ENCODE data around the gene SUSD3. TPM values are rescaled to one million over a fixed set of nuclear protein-coding genes. Genes with fewer than 3 reads are reported as not detected.
A peak's percentile ranks its signal among the peaks of the same experiment; 100 is the strongest.

Gene SUSD3
- polyA plus RNA-seq, 4 donors, result 3.7 to 10.1 (median 3.8) TPM; not detected in 1

DNA sequence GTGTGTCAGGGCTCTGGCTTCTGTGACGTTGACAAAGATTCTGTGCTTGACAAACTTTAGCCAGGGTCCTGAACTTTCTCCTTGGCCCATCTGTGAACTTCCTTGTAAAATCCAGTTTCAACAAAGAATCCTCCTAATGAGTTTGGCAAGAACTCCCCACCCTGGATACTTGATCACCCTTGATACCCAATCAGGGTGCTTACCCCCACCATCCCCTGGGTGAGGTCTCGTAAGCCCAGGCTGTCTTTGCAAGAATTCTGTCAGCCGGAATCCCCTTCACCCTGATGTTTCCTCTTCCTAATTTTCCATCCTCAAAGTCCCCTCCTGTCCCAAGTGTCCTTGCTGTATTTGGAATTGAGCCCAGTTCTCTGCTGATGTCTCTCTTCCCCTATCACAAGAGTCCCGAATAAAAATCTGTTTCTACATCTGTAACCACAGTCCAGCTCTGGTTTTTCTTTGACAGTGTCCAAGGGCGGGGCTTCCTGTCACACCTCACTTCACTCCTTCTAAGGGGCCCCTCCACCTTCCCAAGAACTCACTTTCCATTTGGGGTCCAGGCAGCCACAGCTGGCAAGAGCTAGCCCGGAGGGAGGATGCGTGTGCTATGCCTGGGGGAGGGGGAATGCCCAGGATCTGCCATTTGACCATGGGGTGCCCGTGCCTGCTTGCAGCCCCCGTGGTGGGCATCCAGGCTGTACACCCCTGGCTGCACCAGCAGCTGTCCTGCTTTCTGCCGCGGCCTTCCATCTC is 34.8 kb downstream of the SUSD3 start:
- peaks cover 0 to 6% of the 10 kb centered on the region in 2 donors for H3K9me3 ChIP-seq (ENCODE audit: control insufficient read depth in 2 of 2, insufficient read depth in 1 of 2, low read depth in 1 of 2, low read length in 1 of 2)
- DNase-seq (peak in 1 of 2 donors; percentile 56), FAIRE-seq (no peak)
- H3K4me3 ChIP-seq (ENCODE audit: low read depth in 1 of 3, low read length in 3 of 3), result no peak overlapping the region
- no peaks in the 10 kb centered on the region for H3K27me3 ChIP-seq (ENCODE audit: control insufficient read depth in 3 of 3, insufficient read depth in 3 of 3, low read length in 3 of 3)
- 36 to 55% (median 47%) methylated on average over 11 of the region's 11 CpGs for WGBS, 3 donors
- peaks cover 0 to 9% (median 0%) of the 10 kb centered on the region in 3 donors for H3K36me3 ChIP-seq (ENCODE audit: control insufficient read depth in 3 of 3, insufficient read depth in 2 of 3, low read depth in 1 of 3, low read length in 3 of 3)
- H3K27ac ChIP-seq (ENCODE audit: low read depth in 1 of 3, low read length in 2 of 3), result peak overlapping the region in 2 of 3 donors; percentile 39 to 98
- H3K4me1 ChIP-seq (ENCODE audit: control insufficient read depth in 3 of 3, insufficient read depth in 2 of 3, low read depth in 1 of 3, low read length in 2 of 3), result peaks cover 8 to 42% (median 13%) of the 10 kb centered on the region in 3 donors

DNA sequence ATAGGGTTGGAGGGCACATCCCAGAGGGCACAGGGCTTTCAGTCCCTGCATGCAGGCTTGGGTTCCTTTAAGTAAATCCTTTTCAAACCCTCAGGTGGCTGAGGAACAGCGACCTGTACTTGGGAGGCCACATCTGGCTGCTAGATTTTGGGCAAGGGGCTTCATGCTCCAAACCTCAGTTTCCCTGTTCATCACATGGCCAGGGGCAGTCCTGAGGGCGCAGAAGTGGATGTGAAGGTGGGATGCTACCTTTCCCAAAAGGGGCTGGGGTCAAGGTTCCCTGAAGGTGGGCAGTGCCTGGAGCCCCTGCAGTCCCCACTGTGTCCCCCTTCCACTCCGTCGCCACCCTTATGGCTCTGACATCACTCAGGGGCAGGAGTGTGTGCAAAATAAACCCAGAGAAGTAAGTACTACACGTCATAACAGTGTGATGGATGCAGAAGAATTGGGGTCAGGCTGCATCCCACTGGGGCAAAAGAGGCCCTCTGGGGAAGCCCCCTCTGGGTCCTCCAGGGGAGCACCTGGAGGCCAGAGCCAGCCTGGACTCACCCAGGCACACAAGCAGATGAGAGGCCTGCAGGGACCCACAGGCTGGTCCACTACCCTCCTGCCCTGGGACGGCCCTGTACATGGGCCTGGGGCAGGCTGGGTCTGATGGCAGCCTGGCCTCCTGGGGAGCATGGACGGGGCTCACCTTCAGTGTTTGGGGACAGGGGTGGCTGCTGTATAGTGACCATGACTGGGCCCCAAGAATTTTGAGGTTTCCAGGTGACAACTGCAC is 35.6 kb downstream of the SUSD3 start:
- Histone ChIP-seq H3K4me3 (ENCODE audit: low read depth in 1 of 3, low read length in 3 of 3) (no peak overlapping the region), H3K4me1 (ENCODE audit: control insufficient read depth in 3 of 3, insufficient read depth in 2 of 3, low read depth in 1 of 3, low read length in 2 of 3) (peaks cover 10 to 45% (median 14%) of the 10 kb centered on the region in 3 donors), H3K36me3 (ENCODE audit: control insufficient read depth in 3 of 3, insufficient read depth in 2 of 3, low read depth in 1 of 3, low read length in 3 of 3) (peaks cover 0 to 10% (median 0%) of the 10 kb centered on the region in 3 donors), H3K27ac (ENCODE audit: low read depth in 1 of 3, low read length in 2 of 3) (peak overlapping the region; percentile 98 to 99 (median 98)), H3K27me3 (ENCODE audit: control insufficient read depth in 3 of 3, insufficient read depth in 3 of 3, low read length in 3 of 3) (no peaks in the 10 kb centered on the region), H3K9me3 (ENCODE audit: control insufficient read depth in 2 of 2, insufficient read depth in 1 of 2, low read depth in 1 of 2, low read length in 1 of 2) (peaks cover 0 to 6% of the 10 kb centered on the region in 2 donors)
- DNase-seq (no peak), FAIRE-seq (no peak)
- WGBS, 3 donors, result 68 to 74% (median 70%) methylated on average over 7 of the region's 7 CpGs

DNA sequence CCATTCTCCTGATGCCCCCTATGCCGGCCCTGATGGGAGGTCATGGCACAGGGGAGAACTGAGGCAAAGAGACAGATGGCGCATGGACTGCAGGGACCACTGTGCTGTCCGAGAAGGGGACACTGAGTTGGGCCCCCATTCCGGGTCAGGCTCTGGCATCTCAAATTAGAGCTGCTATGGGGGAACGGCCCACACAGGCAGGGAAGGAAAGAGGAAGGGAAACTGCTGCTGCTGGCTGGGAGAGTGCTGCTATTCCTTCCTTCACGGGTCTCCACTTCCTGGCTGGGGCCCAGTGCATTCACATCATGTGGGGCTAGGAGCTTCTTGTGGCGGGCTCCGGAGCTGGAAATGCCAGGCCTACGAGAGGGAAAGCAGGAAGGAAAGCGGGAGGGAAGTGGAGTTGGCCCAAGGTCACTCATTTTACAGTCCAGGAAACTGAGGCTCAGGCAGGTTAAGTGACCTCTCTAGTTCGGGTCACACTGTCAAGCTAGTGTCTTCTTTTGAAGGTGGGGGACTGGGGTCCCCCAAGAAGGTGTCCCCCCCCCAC is 36.2 kb downstream of the SUSD3 start:
- FAIRE-seq, result no peak
- 52 to 71% (median 56%) methylated on average over 11 of the region's 11 CpGs for WGBS, 3 donors

DNA sequence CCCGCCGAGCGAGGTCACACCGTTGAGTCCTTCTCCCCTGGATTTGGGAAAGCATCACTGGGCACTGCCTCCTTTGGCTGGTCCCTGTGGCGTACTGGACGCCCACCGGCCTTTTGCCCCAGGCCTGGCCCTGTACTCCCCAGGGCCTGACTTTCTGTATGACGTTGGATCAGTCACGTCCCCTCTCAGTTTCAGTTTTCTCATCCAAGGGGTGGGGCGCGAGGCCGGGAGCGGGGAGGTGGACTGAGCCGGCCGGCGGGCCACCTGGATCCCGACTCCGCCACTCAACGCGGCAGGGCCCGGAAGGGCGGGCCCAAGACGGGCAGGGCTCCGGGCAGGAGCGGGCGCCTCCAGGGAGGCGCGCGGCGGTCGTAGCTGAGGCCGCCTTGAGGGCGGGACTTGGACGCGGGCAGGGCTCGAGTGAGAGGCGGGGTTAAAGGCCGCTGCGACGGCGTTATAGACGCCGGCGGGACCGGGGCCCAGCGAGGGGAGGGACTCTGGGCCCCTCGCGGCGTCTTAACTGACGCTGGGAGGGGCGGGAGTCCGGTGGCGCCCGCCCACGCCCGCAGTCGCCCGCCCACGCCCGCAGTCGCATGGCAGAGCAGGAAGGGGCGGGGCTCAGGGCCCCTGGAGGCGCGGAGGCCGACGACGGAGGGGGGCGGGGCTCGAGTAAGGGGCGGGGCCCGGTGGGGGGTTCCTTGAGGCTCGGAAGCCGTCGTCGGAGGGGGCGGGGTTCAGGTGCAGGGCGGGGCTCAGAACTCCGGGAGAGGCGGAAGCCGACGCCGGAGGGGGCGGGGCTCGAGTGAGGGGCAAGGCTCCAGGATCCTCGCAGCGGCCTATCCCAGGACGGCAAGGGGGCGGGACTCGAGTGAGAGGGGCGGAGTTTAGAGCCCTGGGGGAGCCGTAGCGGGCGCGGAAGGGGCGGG is 37.0 kb downstream of the SUSD3 start:
- Histone ChIP-seq H3K27me3 (ENCODE audit: control insufficient read depth in 3 of 3, insufficient read depth in 3 of 3, low read length in 3 of 3) (no peaks in the 10 kb centered on the region), H3K4me1 (ENCODE audit: control insufficient read depth in 3 of 3, insufficient read depth in 2 of 3, low read depth in 1 of 3, low read length in 2 of 3) (peaks cover 10 to 45% (median 16%) of the 10 kb centered on the region in 3 donors), H3K27ac (ENCODE audit: low read depth in 1 of 3, low read length in 2 of 3) (peak overlapping the region; percentile 98 to 99 (median 98)), H3K36me3 (ENCODE audit: control insufficient read depth in 3 of 3, insufficient read depth in 2 of 3, low read depth in 1 of 3, low read length in 3 of 3) (peaks cover 0 to 16% (median 0%) of the 10 kb centered on the region in 3 donors), H3K4me3 (ENCODE audit: low read depth in 1 of 3, low read length in 3 of 3) (peak overlapping the region in 2 of 3 donors; percentile 50 to 93), H3K9me3 (ENCODE audit: control insufficient read depth in 2 of 2, insufficient read depth in 1 of 2, low read depth in 1 of 2, low read length in 1 of 2) (peaks cover 0 to 6% of the 10 kb centered on the region in 2 donors)
- FAIRE-seq (no peak), DNase-seq (peak; percentile 99 to 100)
- WGBS, 3 donors, result 3 to 4% (median 3%) methylated on average over 61 to 95 of the region's 95 CpGs

More for the DNA sequence above, 36.2 kb downstream of the SUSD3 start:
- peaks cover 10 to 45% (median 16%) of the 10 kb centered on the region in 3 donors for H3K4me1 ChIP-seq (ENCODE audit: control insufficient read depth in 3 of 3, insufficient read depth in 2 of 3, low read depth in 1 of 3, low read length in 2 of 3)
- DNase-seq, result peak; percentile 19 to 21
- peaks cover 0 to 14% (median 0%) of the 10 kb centered on the region in 3 donors for H3K36me3 ChIP-seq (ENCODE audit: control insufficient read depth in 3 of 3, insufficient read depth in 2 of 3, low read depth in 1 of 3, low read length in 3 of 3)
- H3K9me3 ChIP-seq (ENCODE audit: control insufficient read depth in 2 of 2, insufficient read depth in 1 of 2, low read depth in 1 of 2, low read length in 1 of 2), result peaks cover 0 to 6% of the 10 kb centered on the region in 2 donors
- H3K27ac ChIP-seq (ENCODE audit: low read depth in 1 of 3, low read length in 2 of 3), result peak overlapping the region; percentile 98 to 99 (median 98)
- no peaks in the 10 kb centered on the region for H3K27me3 ChIP-seq (ENCODE audit: control insufficient read depth in 3 of 3, insufficient read depth in 3 of 3, low read length in 3 of 3)
- peak overlapping the region in 2 of 3 donors; percentile 46 to 50 for H3K4me3 ChIP-seq (ENCODE audit: low read depth in 1 of 3, low read length in 3 of 3)

DNA sequence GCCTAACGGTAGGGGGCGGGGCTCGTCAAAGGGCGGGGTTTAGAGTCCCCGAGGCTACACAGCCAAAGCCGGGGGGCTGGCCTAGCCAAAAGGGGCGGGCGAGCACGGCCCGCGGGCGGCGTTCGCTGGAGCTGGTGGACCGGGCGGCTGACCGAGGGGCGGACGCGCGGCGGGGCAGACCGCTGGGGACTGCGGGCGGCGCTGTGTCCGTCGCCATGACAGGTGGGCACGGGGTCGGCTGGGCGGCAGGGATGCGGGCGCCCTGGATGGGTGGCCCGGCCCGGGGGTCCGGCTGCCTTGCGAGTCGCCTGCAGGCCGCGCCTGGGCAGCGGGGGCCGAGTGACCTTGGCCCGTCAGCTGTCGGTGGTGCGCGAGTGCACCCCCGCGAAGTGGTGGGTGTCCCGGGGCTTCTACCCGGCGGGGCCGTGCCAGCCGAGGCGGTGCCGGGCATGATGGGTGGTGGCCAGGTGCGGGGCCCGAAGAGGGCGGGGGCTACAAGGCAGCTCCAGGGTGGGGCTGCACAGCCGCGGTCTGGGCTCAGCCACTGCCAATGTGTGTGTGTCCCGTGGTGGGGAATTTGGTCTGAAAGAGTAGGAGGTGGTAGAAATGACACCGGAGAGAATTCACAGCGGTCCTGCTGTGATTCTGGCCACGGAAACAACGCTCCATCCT is 37.8 kb downstream of the SUSD3 start, which contains the start of gene CARD19:
TSS of gene CARD19 (plus strand) at position 87 of the 672 bp plus-strand sequence. CDS start at position 216, 129 bp downstream.
- peaks cover 0 to 16% (median 0%) of the 10 kb centered on the region in 3 donors for H3K36me3 ChIP-seq (ENCODE audit: control insufficient read depth in 3 of 3, insufficient read depth in 2 of 3, low read depth in 1 of 3, low read length in 3 of 3)
- H3K27ac ChIP-seq (ENCODE audit: low read depth in 1 of 3, low read length in 2 of 3), result peak within 1 kb of the TSS; percentile 98 to 99 (median 98)
- WGBS, 3 donors, result 0% methylated on average over 30 to 65 of the region's 65 CpGs
- H3K4me3 ChIP-seq (ENCODE audit: low read depth in 1 of 3, low read length in 3 of 3), result peak within 1 kb of the TSS; percentile 74 to 93 (median 87)
- peaks cover 0 to 3% of the 10 kb centered on the region in 2 donors for H3K9me3 ChIP-seq (ENCODE audit: control insufficient read depth in 2 of 2, insufficient read depth in 1 of 2, low read depth in 1 of 2, low read length in 1 of 2)
- no peaks in the 10 kb centered on the region for H3K27me3 ChIP-seq (ENCODE audit: control insufficient read depth in 3 of 3, insufficient read depth in 3 of 3, low read length in 3 of 3)
- peak; percentile 61 to 78 for DNase-seq
- peaks cover 10 to 45% (median 16%) of the 10 kb centered on the region in 3 donors for H3K4me1 ChIP-seq (ENCODE audit: control insufficient read depth in 3 of 3, insufficient read depth in 2 of 3, low read depth in 1 of 3, low read length in 2 of 3)
- no peak for FAIRE-seq

DNA sequence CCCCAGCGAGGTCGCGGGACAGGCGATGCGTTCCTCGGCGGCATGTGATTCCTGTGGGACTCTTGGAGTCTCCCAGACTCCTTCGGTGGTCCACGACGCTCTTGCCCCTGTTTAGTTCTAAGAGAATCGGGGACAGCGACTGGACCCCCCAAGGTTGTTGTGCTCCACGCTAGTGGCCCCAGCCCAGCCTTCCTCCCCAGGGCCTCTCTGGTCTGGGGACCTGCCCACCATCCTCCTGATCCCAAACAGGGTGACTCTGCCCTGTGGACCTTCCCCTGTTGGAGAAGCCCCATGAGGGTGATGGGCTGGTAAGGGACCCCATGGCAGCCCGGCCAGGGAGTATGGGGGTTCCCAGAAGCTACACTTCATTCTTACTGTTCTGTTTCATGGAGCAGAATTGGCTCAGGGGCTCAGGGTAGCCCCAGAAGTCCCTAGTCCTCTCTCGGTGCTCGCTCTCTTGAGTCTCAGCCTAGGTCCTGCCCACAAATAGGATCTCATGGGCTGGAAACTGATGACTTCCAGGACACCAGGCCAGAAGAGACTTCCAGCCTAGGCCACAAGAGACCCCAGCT is 38.4 kb downstream of the SUSD3 start:
- Histone ChIP-seq H3K36me3 (ENCODE audit: control insufficient read depth in 3 of 3, insufficient read depth in 2 of 3, low read depth in 1 of 3, low read length in 3 of 3) (peaks cover 0 to 16% (median 0%) of the 10 kb centered on the region in 3 donors), H3K27me3 (ENCODE audit: control insufficient read depth in 3 of 3, insufficient read depth in 3 of 3, low read length in 3 of 3) (no peaks in the 10 kb centered on the region), H3K27ac (ENCODE audit: low read depth in 1 of 3, low read length in 2 of 3) (peak overlapping the region; percentile 60 to 85 (median 84)), H3K4me3 (ENCODE audit: low read depth in 1 of 3, low read length in 3 of 3) (peak overlapping the region; percentile 74 to 93 (median 87)), H3K4me1 (ENCODE audit: control insufficient read depth in 3 of 3, insufficient read depth in 2 of 3, low read depth in 1 of 3, low read length in 2 of 3) (peaks cover 10 to 45% (median 16%) of the 10 kb centered on the region in 3 donors), H3K9me3 (ENCODE audit: control insufficient read depth in 2 of 2, insufficient read depth in 1 of 2, low read depth in 1 of 2, low read length in 1 of 2) (no peaks in the 10 kb centered on the region)
- FAIRE-seq (no peak), DNase-seq (peak in 1 of 2 donors; percentile 12)
- 11 to 15% (median 14%) methylated on average over 16 of the region's 16 CpGs for WGBS, 3 donors
